ENCODE results near the gene GPR137B.

DNA sequence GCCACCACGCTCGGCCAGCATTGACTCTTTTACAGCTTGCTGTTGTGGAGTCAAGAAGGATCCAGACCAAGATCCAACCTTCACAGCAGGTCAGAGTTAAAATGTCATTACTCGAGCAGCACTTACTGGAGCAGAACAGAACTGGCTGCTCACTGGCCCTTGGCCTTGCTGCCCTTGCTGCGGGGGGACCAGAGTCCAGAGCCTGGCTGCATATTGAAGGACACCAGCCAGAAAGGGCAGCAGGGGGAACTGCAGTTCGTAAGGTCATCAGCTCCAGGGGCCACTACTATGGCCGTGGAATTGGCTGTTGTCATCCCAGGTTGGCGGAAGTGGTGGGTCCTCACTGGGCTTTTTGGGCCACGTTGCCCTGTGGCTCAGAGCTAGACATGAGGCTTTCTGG lies 15.3 kb upstream of the GPR137B start:
- TF ChIP-seq, protein P1, sequence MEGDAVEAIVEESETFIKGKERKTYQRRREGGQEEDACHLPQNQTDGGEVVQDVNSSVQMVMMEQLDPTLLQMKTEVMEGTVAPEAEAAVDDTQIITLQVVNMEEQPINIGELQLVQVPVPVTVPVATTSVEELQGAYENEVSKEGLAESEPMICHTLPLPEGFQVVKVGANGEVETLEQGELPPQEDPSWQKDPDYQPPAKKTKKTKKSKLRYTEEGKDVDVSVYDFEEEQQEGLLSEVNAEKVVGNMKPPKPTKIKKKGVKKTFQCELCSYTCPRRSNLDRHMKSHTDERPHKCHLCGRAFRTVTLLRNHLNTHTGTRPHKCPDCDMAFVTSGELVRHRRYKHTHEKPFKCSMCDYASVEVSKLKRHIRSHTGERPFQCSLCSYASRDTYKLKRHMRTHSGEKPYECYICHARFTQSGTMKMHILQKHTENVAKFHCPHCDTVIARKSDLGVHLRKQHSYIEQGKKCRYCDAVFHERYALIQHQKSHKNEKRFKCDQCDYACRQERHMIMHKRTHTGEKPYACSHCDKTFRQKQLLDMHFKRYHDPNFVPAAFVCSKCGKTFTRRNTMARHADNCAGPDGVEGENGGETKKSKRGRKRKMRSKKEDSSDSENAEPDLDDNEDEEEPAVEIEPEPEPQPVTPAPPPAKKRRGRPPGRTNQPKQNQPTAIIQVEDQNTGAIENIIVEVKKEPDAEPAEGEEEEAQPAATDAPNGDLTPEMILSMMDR (conservative IDR thresholded peaks at IDR 0.05; ENCODE audit: low read depth in 2 of 2) = no peak
- TF ChIP-seq POLR2AphosphoS5 (IDR thresholded peaks at IDR 0.05; ENCODE audit: low read depth) = no peak
- TF ChIP-seq EZH2 (IDR thresholded peaks at IDR 0.05; ENCODE audit: low read depth, unreplicated experiment) = no peak
- TF ChIP-seq, protein P2, sequence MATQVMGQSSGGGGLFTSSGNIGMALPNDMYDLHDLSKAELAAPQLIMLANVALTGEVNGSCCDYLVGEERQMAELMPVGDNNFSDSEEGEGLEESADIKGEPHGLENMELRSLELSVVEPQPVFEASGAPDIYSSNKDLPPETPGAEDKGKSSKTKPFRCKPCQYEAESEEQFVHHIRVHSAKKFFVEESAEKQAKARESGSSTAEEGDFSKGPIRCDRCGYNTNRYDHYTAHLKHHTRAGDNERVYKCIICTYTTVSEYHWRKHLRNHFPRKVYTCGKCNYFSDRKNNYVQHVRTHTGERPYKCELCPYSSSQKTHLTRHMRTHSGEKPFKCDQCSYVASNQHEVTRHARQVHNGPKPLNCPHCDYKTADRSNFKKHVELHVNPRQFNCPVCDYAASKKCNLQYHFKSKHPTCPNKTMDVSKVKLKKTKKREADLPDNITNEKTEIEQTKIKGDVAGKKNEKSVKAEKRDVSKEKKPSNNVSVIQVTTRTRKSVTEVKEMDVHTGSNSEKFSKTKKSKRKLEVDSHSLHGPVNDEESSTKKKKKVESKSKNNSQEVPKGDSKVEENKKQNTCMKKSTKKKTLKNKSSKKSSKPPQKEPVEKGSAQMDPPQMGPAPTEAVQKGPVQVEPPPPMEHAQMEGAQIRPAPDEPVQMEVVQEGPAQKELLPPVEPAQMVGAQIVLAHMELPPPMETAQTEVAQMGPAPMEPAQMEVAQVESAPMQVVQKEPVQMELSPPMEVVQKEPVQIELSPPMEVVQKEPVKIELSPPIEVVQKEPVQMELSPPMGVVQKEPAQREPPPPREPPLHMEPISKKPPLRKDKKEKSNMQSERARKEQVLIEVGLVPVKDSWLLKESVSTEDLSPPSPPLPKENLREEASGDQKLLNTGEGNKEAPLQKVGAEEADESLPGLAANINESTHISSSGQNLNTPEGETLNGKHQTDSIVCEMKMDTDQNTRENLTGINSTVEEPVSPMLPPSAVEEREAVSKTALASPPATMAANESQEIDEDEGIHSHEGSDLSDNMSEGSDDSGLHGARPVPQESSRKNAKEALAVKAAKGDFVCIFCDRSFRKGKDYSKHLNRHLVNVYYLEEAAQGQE (IDR thresholded peaks at IDR 0.05; ENCODE audit: unreplicated experiment) = no peak
- TF ChIP-seq ZNF331 (CRISPR knock-in tag; IDR thresholded peaks at IDR 0.05; ENCODE audit: low read depth) = no peak
- TF ChIP-seq EZH2phosphoT487 (IDR thresholded peaks at IDR 0.05; ENCODE audit: unreplicated experiment) = no peak
- TF ChIP-seq CREB1 (CRISPR knock-in tag; IDR thresholded peaks at IDR 0.05; ENCODE audit: low read depth) = no peak
- TF ChIP-seq, protein P3, sequence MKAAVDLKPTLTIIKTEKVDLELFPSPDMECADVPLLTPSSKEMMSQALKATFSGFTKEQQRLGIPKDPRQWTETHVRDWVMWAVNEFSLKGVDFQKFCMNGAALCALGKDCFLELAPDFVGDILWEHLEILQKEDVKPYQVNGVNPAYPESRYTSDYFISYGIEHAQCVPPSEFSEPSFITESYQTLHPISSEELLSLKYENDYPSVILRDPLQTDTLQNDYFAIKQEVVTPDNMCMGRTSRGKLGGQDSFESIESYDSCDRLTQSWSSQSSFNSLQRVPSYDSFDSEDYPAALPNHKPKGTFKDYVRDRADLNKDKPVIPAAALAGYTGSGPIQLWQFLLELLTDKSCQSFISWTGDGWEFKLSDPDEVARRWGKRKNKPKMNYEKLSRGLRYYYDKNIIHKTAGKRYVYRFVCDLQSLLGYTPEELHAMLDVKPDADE (IDR thresholded peaks at IDR 0.05) = no peak
- TF ChIP-seq JUNB (IDR thresholded peaks at IDR 0.05; ENCODE audit: unreplicated experiment) = no peak
- TF ChIP-seq ZNF114 (CRISPR knock-in tag; IDR thresholded peaks at IDR 0.05) = no peak
